ENCODE data around the gene PSME3IP1.

PSME3IP1 gene

DNA sequence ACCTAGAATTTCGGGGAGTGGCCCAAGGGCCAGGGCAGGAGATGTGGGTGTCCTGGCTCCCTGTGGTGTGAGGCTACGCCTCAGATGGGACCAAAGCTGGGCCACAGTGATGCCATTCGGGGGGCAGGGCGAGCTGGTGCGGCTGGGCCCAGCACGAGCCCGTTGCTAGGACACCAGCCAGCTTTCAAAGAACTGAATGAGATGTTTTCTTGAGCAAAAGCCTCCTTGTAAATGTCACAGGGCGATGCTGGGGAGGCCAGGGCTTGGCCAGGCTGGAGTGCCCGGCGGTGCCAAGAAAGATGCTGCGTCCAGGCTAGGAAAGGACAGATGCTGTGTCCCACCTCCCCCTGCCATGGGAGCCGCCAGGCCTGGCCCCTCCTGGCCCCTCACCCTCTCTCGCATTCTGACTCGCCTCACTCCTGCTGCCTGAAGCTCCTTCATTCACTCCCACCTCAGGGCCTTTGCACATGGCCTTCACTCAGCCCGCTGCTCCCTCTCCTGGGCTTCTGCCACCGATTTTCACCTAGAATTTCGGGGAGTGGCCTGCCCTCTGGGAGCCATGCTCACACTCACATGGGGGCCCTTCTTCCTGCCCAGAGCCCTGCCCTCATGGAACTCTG lies 54.4 kb downstream of the PSME3IP1 start:
- TF ChIP-seq POLR2AphosphoS5 (IDR thresholded peaks at IDR 0.05; ENCODE audit: low read depth, low read length): no peak
- TF ChIP-seq REST (IDR thresholded peaks at IDR 0.05; ENCODE audit: insufficient read depth in 1 of 2, low read depth in 2 of 2, low read length in 2 of 2): no peak
- no peak for TF ChIP-seq FOXP2 (optimal IDR thresholded peaks at IDR 0.05; ENCODE audit: borderline replicate concordance, extremely low read depth, extremely low read length, insufficient read depth)
- no peak for TF ChIP-seq TAF1 (IDR thresholded peaks at IDR 0.05; ENCODE audit: borderline replicate concordance, insufficient read depth, low read length)
- no peak for TF ChIP-seq SIN3A (IDR thresholded peaks at IDR 0.05; ENCODE audit: borderline replicate concordance, insufficient read depth, low read length)

DNA sequence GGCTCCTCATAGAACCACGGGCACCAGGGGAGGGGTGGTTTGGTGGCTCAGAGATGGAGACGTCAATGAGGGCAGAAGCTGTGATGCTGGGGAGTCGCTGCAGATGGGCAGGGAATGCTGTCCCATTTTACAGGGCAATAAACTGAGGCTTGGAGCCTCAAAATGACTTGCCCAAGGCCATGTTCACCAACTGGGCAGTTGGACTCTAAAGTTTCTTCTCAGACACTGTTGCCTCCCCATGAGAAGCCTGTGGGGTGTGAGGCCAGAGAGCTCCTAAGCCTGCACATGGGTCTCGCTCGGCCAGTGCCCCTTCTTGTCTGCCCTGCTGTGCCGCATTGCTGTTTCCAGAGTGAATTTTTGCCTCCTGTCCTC lies 54.9 kb downstream of the PSME3IP1 start:
- no peak for TF ChIP-seq TAF1 (IDR thresholded peaks at IDR 0.05; ENCODE audit: borderline replicate concordance, insufficient read depth, low read length)
- TF ChIP-seq REST (IDR thresholded peaks at IDR 0.05; ENCODE audit: insufficient read depth in 1 of 2, low read depth in 2 of 2, low read length in 2 of 2): no peak
- no peak for TF ChIP-seq SIN3A (IDR thresholded peaks at IDR 0.05; ENCODE audit: borderline replicate concordance, insufficient read depth, low read length)
- TF ChIP-seq POLR2AphosphoS5 (IDR thresholded peaks at IDR 0.05; ENCODE audit: low read depth, low read length): no peak
- TF ChIP-seq FOXP2 (optimal IDR thresholded peaks at IDR 0.05; ENCODE audit: borderline replicate concordance, extremely low read depth, extremely low read length, insufficient read depth): no peak

DNA sequence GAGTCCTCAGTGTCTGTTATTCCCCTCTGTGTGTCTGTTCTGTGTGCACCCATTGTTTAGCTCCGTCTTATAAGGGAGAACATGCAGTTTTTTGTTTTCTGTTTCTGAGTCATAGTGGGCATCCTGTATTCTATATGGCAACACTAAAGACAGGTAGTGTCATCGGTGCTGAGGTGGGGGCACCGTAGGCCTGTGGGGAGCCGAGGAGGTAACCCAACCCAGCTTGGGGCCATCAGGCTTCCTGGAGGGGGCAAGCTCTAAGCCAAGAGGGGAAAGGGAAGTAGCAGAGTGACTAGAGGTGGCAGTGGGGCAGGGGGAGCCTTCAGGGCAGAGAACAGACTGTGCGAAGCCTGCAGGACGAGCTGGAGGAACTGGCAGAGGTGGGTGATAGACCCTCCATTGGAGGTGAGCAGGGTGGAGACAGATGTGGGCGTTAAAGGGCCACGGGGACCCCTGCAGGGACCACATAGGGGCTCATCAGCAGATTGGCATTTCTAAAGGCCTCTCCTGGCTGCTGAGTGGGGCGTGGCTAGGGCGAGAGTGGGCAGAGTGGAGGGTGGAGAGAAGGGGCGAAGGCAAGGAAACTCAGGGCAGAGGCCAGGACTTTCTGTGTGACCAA lies 57.0 kb downstream of the PSME3IP1 start:
- no peak for TF ChIP-seq POLR2AphosphoS5 (IDR thresholded peaks at IDR 0.05; ENCODE audit: low read depth, low read length)
- no peak for TF ChIP-seq FOXP2 (optimal IDR thresholded peaks at IDR 0.05; ENCODE audit: borderline replicate concordance, extremely low read depth, extremely low read length, insufficient read depth)
- no peak for TF ChIP-seq REST (IDR thresholded peaks at IDR 0.05; ENCODE audit: insufficient read depth in 1 of 2, low read depth in 2 of 2, low read length in 2 of 2)
- no peak for TF ChIP-seq SIN3A (IDR thresholded peaks at IDR 0.05; ENCODE audit: borderline replicate concordance, insufficient read depth, low read length)
- no peak for TF ChIP-seq TAF1 (IDR thresholded peaks at IDR 0.05; ENCODE audit: borderline replicate concordance, insufficient read depth, low read length)

DNA sequence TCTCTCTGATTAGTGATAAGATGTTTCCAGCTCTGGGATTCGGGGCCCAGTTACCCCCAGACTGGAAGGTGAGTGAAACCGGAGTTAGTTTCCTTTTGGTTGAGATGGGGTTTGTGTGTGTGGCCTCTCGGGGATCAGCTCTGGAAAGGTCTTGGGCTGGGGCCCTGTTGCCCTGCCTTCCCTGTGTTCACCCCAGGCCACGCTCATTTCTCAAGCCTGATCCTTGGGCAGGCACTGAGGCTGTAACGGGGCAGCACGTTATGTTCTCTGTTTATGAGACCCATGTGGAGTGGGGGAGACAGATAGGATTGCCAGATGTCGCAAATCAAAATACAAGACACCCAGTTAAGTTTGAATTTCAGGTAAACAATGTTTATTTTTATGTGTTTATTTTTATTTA lies 58.0 kb downstream of the PSME3IP1 start:
- TF ChIP-seq FOXP2 (optimal IDR thresholded peaks at IDR 0.05; ENCODE audit: borderline replicate concordance, extremely low read depth, extremely low read length, insufficient read depth): no peak
- TF ChIP-seq POLR2AphosphoS5 (IDR thresholded peaks at IDR 0.05; ENCODE audit: low read depth, low read length): no peak
- TF ChIP-seq REST (IDR thresholded peaks at IDR 0.05; ENCODE audit: insufficient read depth in 1 of 2, low read depth in 2 of 2, low read length in 2 of 2): no peak

Measured in PFSK-1 (cell line).